CD4-positive, alpha-beta T cell treated with Interleukin-4 for 4 hours (primary cell): Measurements from ENCODE around the gene OR11G2.
"Not testable (repeated sequence)": the region's sequence is repeated elsewhere in the genome, so short reads cannot be mapped to it uniquely, and the experiment has no call there.

Experiments
- DNase-seq: peaks from one replicate; pipeline ENCODE4 v3.0.0-alpha.2; 2020

OR11G2 gene

GRCh38 chr14:20228681-20229080 lies 38.0 kb downstream of the OR11G2 start, which contains the start of gene OR11H7:
OR11H7 (plus strand) TSS chr14:20228981.
- DNase-seq: no peak

GRCh38 chr14:20235415-20235814 lies 44.7 kb downstream of the OR11G2 start:
- not testable (repeated sequence) for DNase-seq

GRCh38 chr14:20247646-20248246 lies 57.0 kb downstream of the OR11G2 start:
- DNase-seq: no peak
